GM15510 (cell line): ENCODE results near the gene ARHGAP40.

Source experiments
- POLR2A ChIP-seq: IDR thresholded peaks from 3 replicates; pipeline ENCODE4 v1.6.1; 2011; ENCODE audit warnings: borderline replicate concordance; ENCODE audit not compliant: insufficient read length; ENCODE audit errors: extremely low read depth

Gene ARHGAP40

DNA sequence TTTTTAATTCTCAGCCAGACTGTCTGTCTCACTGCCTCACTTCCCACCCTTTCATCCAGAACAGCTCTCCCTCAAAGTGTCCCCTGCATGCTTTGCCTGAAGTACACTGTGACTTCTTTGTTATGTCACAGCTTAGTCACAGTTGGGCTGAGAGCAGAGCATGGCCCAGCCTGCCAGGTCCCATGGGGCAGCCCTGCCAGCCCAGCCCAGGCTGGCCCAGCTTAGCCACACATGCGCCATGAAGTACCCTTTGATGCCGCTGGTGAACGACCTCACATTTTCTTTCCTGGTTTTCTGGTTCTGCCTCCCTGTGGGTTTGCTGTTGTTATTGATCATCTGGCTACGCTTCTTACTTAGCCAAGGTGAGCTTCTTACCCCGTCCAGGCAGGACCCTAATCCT lies 20.6 kb upstream of the ARHGAP40 start, which contains the start of gene ADIG:
ADIG (plus strand) TSS at position 185 of the 400 bp plus-strand sequence; CDS start at position 239, 54 bp downstream.
- no peak for TF ChIP-seq POLR2A

DNA sequence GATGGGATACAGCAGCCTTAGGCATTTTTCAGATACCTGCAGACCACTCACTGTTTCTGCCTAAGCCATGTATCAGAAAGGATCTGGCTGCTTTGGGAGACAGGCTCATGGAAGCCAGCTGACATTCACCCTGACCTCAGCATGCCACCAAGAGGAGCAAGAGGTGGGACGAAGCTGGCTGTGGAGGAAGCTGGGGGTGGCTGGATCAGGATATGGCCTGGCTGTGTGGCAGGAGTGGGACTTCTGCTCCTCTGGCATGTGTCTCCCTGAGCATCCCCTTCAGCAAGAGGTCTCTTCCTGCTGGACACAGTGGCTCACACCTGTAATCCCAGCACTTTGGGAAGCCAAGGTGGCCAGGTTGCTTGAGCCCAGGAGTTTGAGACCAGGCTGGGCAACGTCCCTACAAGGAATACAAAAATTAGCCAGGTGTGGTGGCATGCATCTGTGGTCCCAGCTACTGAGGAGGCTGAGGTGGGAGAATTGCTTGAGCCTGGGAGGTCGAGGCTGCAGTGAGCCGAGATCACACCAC lies 19.7 kb upstream of the ARHGAP40 start:
- no peak for TF ChIP-seq POLR2A

GRCh38 chr20:38583306-38583705 lies 18.3 kb upstream of the ARHGAP40 start:
- no peak for TF ChIP-seq POLR2A

DNA sequence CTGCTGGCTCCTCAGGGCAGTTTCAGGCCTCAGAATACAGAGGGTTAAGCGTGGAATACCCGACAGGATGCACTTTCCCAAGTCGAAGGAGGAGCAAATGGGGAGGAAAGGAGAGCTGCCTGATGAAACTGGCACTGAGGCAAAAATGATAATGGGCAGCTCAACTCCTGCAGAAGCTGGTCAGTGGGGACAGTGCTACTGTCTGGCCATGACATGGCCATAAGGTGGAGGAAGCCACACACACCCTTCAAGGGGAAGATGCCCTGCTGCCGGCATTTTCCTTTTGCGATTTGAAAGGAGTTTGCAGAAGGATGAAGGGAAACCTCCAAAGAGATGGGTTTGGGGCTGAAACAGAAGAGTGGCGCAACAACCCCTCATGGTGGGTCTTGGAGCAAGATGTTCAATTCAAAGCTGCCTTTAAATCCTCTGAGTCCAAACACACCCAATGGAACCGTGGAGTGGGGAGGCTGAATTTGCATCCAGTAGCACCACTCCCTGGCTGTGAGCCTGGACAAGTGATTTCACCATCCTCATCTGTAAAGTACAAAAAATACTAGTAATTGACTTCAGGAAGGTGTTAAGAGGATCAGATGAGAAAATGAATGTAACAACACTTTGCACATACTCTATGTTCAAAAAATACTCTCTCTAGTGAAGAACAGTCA lies 17.4 kb upstream of the ARHGAP40 start:
- TF ChIP-seq POLR2A, result no peak

- no peak for TF ChIP-seq POLR2A
These were observed 16.0 kb upstream of the ARHGAP40 start for GRCh38 chr20:38585404-38586180.

DNA sequence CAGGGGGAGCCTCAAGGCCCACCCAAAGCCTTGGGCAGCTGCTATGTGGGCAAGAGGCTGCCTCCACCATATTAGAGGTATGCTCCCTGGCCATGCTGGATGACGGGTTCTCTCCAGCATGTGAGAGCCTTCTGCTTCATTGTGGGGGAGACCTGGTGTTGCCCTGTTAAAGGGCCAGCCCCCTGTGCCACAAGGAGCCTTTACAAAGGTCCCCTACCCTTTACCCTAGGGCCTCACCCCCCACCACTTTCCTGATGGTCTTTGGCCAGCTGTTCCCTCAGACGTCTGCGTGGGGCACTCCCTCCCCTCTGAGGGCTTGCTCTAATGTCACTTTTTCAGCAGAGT lies 15.5 kb upstream of the ARHGAP40 start:
- TF ChIP-seq POLR2A, result no peak

DNA sequence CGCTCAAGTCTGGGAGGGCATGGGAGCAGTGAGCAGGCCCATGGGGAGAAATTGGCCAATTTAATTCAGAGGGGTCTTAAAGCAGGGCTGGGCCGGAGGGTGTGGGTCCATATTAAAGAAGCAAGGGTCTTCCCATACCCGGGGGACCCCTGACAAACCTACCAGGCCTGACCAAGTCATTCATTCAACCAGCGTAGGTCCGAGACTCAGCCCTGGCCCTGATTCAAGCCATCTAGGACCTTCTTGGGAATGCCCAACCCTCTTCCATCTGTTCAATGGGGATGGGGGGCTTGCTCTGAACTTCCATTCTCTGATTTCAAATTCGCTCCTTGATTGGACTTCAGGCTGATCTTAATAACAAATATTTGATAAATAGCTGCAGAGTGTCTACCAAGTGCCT lies 13.3 kb upstream of the ARHGAP40 start:
- TF ChIP-seq POLR2A, result no peak

DNA sequence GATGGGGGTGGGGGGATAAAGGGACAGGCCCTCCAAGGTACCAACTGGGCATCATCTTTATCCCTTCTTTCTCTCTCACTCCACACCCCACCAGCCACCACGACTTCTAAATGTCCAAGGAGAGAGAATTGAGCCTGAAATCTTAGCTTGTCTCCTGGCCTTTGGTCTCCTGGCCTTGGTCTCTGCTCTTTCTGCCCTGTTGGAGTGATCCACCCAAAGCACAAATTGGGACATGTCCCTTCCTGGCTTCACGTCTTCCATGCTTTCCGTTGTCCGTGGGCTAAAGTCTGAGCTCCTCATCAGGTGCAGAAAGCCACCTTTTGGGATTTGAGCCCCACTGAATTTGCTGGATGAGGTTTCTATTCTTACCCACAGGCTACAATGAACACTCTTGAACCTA lies 12.3 kb upstream of the ARHGAP40 start:
- TF ChIP-seq POLR2A, result no peak

- no peak for TF ChIP-seq POLR2A
These were observed 11.5 kb upstream of the ARHGAP40 start for GRCh38 chr20:38589967-38590675.

GRCh38 chr20:38590676-38591473 lies 10.7 kb upstream of the ARHGAP40 start:
- TF ChIP-seq POLR2A, result no peak

GRCh38 chr20:38591474-38592410 lies 9.9 kb upstream of the ARHGAP40 start:
- TF ChIP-seq POLR2A, result no peak

DNA sequence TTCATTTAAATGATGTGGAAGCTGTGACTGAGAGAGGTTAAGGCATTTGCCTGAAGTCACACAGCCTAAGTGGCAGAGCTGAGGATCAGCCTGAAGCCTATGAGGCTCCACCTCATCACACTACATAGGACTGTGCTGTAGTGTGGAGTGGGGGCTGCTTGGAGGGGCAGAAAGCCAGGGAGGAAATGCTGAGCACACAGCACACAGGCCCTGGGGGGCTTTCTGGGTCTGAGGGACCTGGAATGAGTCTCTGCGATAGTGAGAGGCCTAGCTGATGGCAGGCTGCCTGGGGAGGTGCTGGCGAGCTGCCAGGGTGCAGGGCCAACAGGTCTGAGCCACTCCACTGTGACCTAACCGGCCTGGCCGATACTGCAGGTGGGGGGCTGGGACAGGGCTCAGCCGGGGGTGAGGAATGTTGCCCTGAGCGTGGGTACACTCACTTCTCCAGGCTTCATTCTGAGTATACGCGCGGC lies 2.2 kb upstream of the ARHGAP40 start:
- TF ChIP-seq POLR2A, result no peak

GRCh38 chr20:38600057-38600456 lies 1.6 kb upstream of the ARHGAP40 start:
- TF ChIP-seq POLR2A, result no peak
